ENCODE measurements around the gene SELENOO.

SELENOO gene

DNA sequence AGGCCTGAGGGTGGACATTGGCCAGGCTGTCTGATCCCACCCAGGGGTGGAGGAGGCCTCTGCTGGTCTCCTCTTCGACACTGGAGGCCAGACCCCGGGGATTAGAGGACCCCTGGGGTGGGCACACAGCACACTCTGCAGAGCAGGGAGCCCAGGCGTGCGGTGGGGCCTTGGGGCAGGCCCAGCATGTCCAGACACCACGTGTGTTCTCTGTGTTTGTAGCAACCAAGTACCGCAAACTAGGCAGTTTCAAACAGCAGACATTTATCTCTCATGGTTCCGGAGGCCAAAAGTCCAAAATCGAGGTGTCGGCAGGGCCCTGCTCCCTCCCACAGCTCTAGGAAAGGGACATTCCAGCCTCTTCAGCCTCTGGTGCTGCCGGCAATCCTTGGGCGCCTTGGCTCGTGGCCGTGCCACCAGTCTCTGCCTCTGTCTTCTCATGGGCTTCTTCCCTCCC lies 28.8 kb upstream of the SELENOO start:
- in situ Hi-C loops (cut with MboI; ENCODE audit: low sequenced_read_pairs): no loop called here

DNA sequence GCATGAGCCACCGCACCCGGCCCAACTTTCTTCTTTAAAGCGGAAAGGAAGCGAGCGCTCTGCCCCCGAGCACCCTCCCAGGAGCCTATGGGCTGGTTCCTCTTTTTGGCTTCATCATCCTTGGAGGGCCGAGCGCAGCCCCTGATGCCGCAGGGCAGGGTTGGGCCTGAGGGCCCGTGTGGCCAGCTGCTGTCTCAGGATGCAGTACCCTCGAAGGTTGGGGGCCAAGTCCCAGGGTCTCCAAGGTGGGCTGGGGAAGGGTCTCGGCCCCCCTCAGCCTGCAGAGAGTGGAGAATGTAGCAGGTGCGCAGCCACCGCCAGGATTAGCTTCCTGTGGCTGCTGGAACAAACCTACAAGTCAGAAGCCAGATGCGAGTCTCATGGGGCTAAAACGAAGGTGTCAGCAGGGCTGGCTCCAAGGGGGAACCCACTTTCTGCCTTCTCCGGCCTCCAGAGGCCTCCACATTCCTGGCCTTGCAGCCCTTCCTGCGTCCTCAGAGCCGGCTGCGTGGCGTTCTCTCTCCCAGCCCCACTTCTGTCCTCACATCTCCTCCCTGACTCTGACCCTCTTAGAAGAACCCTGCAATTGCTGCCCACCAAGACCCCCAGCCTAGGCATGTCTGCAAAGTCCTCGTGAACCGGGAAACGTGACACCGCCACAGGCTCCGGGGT lies 27.4 kb upstream of the SELENOO start:
- in situ Hi-C loops (cut with MboI; ENCODE audit: low sequenced_read_pairs): no loop called here

DNA sequence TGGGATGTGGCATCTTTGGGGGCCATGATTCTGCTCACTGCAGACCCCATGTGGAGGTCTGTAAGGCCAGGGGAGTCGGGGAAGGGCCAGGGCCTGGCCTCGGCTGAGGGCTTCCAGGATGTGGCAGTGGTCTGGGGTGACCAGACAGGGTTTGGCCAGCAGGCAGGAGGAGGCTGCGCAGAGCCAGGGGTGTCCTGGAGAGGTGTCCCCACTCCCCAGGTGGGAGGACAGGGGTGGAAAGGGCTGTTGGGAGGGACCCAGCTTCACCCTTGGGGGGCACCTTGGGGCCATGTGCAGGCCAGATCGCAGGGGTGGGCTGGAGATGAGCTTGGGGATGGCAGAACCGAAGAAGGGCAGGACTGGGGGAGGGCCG lies 26.8 kb upstream of the SELENOO start:
- in situ Hi-C loops (cut with MboI; ENCODE audit: low sequenced_read_pairs): no loop called here

DNA sequence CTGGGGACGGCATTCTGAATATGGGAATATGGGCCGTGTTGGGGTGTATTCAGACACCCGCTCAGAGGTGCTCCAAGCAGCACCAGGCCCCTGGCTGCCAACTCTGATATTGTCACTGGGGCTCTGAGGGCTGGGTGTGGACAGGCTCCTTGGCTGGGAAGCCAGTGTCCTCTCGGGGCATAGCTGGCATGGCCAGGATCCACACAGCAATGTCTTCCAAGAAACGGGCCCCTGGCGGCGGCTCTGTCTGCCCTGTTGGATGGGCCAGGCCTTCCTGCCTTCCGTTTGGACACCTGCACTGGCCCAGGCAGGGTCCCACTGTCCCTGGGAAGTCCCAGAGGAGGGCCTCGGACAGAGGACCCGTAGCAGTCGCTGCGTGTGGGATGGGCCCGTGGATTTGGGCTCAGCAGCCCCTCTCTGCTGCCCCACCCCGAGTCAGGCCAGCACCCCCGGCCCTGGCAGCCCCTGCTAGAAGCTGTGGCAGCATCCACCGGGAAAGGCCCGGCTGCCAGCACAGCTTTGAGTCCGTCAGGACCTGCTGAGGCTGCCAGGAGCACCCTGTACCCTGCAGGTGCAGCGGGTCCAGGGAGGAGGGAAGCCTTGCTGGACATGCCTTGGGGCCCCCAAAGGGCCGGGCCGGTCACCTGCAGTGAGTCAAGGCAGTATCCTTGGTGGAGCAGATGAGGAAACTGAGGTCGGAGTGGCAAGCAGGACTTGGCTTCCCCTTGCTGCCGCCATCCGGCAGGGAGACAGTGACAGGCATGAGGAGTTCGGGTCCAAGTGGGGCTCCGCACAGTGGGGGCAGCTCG lies 26.2 kb upstream of the SELENOO start:
- in situ Hi-C loops (cut with MboI; ENCODE audit: low sequenced_read_pairs): no loop called here

DNA sequence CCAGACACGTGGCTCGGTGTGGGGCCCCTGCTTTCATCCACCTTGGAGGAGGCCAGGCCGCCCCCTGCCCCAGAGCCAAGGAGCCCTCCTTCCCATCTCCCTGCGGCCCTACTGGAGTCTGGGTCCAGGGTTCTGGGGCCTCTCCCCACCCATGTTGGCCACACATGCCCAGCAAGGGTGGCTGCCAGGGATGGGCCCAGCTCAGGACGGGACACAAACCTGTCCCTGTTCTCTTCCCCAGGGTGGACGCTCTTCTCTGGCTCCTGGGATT lies 25.7 kb upstream of the SELENOO start:
- in situ Hi-C loops (cut with MboI; ENCODE audit: low sequenced_read_pairs): no loop called here

DNA sequence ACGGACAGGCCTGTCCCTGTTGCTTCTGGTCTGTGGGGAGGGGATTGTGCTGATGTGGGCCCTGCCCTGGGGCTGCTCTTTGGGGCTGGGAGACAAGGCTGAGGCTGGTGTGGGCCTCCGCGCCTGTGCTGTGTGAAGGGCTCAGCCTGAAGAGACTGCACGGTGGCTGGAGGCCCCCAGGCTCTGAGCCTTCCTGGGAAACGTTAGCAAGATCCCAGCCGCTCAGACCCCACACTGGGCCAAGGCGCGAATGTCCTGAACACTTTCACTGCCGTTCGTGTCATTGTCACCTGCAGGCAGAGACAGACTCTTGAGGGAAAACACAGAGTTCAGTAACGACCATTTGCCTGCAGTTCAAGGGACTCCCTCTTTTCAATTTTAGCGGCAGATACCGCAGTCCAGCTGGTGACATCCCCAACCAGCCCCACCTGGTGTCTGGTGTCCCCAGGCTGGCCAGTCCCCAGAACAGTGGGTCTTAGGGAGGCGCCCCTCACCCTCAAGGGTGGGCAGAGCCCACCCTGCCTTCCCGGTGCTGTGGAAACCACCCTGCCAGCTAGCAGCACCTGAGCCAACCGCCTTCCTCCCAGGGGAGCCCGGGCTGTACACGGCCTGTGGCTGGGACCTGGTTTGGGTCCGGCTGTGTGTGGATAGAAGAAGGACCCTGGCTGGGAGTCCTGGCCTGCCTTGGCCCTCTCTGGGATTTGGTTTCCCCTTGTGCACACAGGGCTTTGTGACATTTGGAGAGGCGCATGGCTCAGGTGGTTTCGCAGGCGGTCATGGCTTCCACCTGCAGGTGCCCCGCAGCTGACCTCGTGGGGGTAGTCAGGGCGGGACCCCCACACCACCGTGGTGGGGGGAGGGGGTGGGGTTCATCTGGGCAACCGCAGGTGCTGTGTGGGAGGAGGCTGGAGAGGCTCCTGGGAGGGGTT lies 24.6 kb upstream of the SELENOO start:
- in situ Hi-C loops (cut with MboI; ENCODE audit: low sequenced_read_pairs): no loop called here

DNA sequence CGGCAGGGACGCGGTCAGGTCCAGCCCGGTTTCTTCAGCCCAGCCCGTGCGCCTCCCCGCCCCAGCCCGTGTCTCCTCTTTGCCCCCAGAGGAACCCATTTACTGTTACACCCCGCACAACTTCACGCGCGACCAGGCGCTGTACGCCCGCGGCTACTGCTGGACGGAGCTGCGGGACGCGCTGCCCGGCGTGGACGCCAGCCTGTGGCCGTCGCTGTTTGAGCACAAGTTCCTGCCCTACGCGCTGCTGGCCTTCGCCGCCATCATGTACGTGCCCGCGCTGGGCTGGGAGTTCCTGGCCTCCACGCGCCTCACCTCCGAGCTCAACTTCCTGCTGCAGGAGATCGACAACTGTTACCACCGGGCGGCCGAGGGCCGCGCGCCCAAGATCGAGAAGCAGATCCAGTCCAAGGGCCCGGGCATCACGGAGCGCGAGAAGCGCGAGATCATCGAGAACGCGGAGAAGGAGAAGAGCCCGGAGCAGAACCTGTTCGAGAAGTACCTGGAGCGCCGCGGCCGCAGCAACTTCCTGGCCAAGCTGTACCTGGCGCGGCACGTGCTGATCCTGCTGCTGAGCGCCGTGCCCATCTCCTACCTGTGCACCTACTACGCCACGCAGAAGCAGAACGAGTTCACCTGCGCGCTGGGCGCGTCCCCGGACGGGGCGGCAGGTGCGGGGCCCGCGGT lies 23.8 kb upstream of the SELENOO start:
- in situ Hi-C loops (cut with MboI; ENCODE audit: low sequenced_read_pairs): no loop called here

DNA sequence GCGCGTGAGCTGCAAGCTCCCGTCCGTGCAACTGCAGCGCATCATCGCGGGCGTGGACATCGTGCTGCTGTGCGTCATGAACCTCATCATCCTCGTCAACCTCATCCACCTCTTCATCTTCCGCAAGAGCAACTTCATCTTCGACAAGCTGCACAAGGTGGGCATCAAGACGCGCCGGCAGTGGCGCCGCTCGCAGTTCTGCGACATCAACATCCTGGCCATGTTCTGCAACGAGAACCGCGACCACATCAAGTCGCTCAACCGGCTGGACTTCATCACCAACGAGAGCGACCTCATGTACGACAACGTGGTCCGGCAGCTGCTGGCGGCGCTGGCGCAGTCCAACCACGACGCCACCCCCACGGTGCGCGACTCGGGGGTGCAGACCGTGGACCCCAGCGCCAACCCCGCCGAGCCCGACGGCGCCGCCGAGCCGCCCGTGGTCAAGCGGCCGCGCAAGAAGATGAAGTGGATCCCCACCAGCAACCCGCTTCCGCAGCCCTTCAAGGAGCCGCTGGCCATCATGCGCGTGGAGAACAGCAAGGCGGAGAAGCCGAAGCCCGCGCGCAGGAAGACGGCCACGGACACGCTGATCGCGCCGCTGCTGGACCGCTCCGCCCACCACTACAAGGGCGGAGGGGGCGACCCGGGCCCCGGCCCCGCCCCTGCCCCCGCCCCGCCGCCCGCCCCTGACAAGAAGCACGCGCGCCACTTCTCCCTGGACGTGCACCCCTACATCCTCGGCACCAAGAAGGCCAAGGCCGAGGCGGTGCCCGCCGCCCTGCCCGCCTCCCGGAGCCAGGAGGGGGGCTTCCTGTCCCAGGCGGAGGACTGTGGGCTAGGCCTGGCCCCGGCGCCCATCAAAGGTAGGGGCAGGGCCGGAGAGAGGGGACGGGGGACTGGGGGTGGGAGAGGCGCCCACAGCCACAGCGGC lies 23.0 kb upstream of the SELENOO start:
- in situ Hi-C loops (cut with MboI; ENCODE audit: low sequenced_read_pairs): no loop called here

DNA sequence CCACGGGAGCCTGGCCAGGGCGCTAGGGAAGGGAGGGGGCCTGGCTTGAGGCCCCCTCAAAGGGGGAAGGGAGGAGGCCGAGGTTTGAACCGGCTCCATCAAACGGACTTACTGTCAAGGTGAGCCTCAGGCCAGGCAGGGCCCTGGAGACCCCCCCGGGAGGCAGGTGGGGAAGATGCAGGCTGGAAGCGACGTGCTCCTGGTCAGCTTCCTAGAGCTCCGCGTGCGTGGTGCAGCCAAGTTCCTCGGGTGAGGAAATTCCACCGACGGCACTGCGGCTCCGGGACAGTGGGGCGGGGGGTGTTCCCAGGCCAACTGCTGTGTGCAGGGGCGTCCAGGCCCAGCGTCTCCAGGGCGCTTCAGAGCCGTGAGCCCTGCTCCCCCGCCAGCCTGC lies 22.3 kb upstream of the SELENOO start:
- in situ Hi-C loops (cut with MboI; ENCODE audit: low sequenced_read_pairs): no loop called here

DNA sequence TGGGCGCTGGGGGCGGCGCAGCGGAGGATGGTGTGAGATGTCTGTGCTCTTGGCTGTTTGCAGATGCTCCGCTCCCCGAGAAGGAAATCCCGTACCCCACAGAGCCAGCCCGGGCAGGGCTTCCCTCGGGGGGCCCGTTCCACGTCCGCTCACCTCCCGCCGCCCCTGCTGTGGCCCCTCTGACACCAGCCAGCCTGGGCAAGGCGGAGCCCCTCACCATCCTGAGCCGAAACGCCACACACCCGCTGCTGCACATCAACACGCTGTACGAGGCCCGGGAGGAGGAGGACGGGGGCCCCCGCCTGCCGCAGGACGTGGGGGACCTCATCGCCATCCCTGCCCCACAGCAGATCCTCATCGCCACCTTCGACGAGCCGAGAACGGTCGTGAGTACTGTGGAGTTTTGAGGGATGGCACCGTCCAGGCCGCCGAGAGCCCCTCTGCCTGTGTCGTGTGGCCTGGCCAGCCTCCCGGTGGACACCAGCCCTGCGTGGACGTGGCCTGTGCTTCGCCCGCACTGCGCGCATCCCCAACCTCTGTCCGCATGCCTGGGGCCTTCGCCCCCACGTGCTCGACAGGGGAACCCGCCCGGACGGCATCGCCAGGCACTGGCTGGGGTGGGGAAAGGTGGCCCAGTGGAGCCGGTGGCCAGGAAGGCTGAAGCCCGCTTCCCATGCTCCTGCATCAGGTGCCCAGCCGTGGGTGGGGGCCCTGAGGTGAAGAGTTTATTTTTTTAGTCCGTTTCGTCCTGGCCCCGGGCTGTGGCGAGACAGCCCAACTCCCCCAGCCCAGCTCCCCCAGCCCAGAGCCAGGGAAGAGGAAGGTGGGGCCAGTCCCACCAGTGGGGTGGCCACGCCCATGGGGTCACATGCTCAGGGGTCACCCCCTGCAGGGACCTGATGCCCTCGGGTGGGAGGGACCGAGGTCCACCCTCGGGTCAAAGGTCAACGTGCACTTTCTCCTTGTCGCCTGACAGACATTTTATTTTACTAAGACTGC lies 21.6 kb upstream of the SELENOO start:
- in situ Hi-C loops (cut with MboI; ENCODE audit: low sequenced_read_pairs): no loop called here

DNA sequence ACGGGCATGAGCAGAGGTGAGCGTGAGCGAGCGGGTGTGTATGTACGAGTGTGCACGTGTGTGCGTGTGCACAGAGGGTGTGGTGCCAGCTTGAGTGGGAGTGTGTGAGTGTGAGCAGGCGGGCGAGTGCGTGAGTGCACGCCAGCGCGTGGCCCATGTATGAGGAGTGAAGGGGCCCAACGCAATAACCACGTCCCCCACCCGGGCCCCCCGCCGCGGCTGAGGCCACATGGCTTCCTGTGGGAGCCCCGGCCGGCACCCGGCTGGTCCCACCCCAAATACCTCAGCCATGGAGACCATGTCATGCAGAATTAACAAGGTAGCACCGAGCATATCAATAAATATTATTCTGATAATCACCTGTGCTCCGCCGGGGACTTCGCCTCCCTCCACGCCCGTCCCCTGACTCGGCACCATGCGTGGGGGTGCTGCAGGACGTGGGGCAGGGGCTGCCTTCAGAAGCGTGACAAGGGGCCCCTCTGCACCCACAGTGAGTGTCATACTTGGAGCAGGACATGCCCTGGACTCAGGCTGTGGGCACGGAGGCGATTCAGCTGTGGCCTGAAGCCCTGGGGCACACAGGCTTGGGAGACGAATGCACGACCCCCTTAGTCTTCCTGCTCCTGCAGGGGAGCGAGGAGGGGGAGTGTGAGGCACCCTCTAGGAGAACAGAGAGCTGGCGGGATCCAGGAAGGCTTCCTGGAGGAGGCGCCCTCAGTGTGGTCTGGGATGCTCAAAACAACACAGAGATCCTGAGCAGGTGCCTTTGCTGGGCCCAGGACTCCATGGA lies 20.7 kb upstream of the SELENOO start:
- in situ Hi-C loops (cut with MboI; ENCODE audit: low sequenced_read_pairs): no loop called here

DNA sequence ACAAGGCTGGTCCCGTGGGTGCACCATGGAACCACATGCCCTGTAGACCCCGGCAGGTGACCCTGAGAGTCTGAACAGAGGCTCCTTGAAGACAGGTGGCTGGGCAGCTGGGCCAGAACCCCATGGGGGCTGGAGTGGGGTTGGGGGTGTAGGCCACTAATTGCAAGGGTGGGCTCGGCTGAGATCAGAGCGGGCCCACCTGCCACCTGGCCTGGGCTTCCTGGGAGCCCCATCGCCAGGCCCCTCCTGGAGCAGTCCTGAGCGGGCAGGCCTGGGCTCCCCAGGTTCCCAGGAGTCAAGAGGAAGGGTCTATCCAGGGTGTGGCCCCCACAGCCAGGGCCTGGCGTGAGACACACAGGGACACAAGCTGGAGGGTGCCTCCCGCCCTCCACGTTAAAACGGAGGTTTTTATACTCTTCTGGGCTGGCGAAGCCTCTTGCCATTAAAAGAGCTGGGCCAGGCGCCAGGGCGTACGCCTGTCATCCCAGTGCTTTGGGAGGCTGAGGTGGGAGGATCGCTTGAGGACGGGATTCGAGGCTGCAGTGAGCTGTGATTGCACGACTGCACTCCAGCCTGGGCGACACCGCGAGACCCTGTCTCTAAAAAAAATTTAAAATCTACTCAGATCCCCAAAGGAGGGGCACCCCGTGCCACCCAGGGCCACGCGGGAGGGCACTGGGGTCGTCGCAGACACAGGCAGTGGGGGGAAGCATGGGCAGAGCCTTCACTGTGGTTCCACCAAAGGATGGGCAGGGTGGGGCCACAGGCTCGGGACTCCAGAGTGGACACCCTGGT lies 19.9 kb upstream of the SELENOO start:
- in situ Hi-C loops (cut with MboI; ENCODE audit: low sequenced_read_pairs): no loop called here

DNA sequence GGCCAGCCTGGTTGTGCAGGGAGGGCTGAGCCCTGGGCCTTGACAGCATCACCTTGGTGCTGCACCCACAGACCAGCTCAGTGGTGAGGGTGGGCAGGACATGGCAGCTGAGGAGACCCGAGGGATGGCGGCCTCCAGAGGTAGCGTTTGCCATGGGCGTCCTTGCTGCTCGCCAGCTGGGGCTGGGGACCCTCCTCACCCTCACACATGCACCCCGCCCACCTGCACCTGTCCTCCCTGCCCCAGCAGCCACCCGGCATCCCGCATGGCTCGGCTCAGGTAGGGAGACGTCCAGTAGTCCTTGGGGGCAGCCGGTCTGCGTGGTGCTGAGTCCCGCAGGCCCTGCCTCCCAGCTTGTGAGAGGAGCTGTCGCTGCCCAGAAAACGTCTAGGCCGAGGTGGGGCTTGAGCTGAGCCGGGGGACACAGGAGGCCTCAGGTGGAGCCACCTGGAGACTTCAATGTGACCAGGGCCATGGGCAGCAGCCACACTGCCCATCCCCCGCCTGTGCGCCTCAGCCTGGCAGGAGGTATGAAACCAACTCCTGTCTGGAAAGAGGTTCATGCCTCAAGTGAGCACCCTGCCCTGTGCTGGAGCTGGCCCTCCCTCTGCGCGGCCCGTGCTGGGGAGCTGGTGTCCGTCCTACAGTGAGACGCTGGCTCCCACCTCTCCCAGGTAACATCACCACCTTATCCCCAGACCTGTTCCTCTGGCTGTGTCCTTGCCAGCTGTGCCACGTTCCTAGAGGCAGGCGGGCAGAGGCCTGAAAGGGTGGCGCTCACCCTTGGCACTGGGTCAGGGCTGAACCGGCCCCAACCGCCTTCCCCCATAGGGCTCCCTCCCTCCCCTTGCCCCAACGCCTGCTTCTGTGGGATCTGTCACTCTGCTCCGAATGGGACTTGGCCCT lies 18.4 kb upstream of the SELENOO start:
- in situ Hi-C loops (cut with MboI; ENCODE audit: low sequenced_read_pairs): no loop called here

DNA sequence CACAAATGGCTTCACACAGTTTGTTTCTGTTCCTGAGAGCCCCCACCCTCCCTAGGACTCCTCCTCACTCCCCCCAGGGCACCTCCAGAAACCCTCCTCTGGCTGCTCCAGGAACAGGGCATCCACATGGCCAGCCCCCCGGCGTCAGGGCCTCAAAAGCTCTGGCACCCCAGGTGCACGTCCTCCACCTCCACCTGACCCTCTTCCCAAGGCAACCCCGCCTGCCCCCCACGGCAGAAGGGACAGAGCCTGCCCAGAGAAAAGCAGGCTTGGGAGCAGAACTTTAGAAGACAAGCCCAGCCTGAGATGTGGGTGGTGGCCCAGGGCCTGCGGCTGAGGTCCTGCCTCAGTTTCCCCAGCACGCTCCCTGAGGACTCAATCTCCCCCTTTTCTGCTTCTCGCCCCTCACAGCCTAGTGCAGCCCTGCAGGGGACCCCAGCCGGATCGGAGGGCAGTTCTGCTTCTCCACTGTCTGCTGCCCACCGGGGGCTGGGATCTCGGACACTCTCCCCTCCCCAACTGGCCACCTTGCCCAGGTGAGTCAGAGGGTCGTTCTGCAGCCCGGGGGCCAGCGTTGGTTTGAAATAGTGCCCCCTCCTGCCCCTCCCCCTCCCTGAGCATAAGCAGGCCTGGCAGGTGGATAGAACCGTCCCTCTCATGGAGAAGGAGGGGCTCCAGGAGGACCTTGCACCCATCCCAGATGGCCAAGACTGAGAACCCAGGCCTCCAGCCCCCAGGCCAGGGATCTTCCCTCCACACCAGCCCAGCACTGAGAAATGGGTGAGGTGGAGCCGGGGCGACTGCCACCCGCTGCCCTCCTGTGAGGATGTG lies 17.5 kb upstream of the SELENOO start:
- in situ Hi-C loops (cut with MboI; ENCODE audit: low sequenced_read_pairs): no loop called here

Measured in HL-60/S4 treated with retinoic acid at 250 ng/mL for 4 days and 3 days (cell line).